Gastroesophageal sphincter (tissue), 4 donors: ENCODE data around the gene HYI. TPM values are rescaled to one million over a fixed set of nuclear protein-coding genes. Genes with fewer than 3 reads are reported as not detected.
"Not testable (repeated sequence)": the region's sequence is repeated elsewhere in the genome, so short reads cannot be mapped to it uniquely, and the experiment has no call there.

ENCODE experiments used
- ATAC-seq: fragments of 150-250 bp; one replicate; pipeline ENCODE4 v1.9.1; 2016; ENCODE audit warnings: mild to moderate bottlenecking, moderate library complexity
- H3K27ac ChIP-seq, 4 donors: fragments of 200-600 bp; sonication (generic) in 3 of 4; 1 replicate in 3 of 4; 2 replicates in 1 of 4; pipeline ENCODE4 v1.5.1; 2016 to 2019
- H3K27me3 ChIP-seq: fragments of 200-600 bp; sonication (generic); one replicate; pipeline ENCODE4 v1.5.1; 2019
- H3K36me3 ChIP-seq, 2 donors: fragments of 200-600 bp; sonication (generic); one replicate each; pipeline ENCODE4 v1.5.1; 2019; ENCODE audit warnings: control low read depth in 1 of 2
- H3K4me1 ChIP-seq, 3 donors: fragments of 200-600 bp; sonication (generic); 1 replicate in 2 of 3; 2 replicates in 1 of 3; pipeline ENCODE4 v1.5.1; 2016 to 2019; ENCODE audit warnings: control low read depth in 2 of 3
- H3K4me3 ChIP-seq, 2 donors: fragments of 200-600 bp; sonication (generic); one replicate each; pipeline ENCODE4 v1.5.1; 2019; ENCODE audit warnings: mild to moderate bottlenecking in 1 of 2, moderate library complexity in 1 of 2
- H3K9me3 ChIP-seq, 3 donors: fragments of 200-600 bp; sonication (generic); one replicate each; pipeline ENCODE4 v1.5.1; 2017 to 2019; ENCODE audit warnings: control low read depth in 2 of 3
- CTCF ChIP-seq, 4 experiments: fragments of 200-600 bp in 2 of 4; fragments of 450-650 bp in 2 of 4; sonication (generic) in 1 of 4; IDR thresholded peaks; one replicate each; pipeline ENCODE4 v1.5.1; 2017 to 2019; ENCODE audit warnings: antibody characterized with exemption in 4 of 4, mild to moderate bottlenecking in 2 of 4, moderate library complexity in 2 of 4
- EP300 ChIP-seq: sonication (generic); formaldehyde crosslinking; IDR thresholded peaks from one replicate; pipeline ENCODE4 v1.6.1; 2017; ENCODE audit warnings: antibody characterized with exemption, mild to moderate bottlenecking
- POLR2A ChIP-seq, 2 donors: fragments of 450-650 bp; IDR thresholded peaks; one replicate each; pipeline ENCODE4 v1.6.1; 2017; ENCODE audit warnings: antibody characterized with exemption in 2 of 2, mild to moderate bottlenecking in 2 of 2, moderate library complexity in 1 of 2
- POLR2AphosphoS5 ChIP-seq: sonication (generic); formaldehyde crosslinking; IDR thresholded peaks from one replicate; pipeline ENCODE4 v1.6.1; 2017; ENCODE audit warnings: antibody characterized with exemption
- WGBS, 2 donors: methylation state at CpG; one replicate each; pipeline ENCODE4 v1.1.5; 2018; ENCODE audit warnings: low coverage in 1 of 2; 5-methylcytosine and 5-hydroxymethylcytosine counted together
- total RNA-seq, 4 donors: library from RNA; depleted of rRNA; stranded (reverse); fragments of >200 nt; gene quantifications; one replicate each; pipeline ENCODE4 v1.1.0, GENCODE V29; 2016

Gene HYI
- total RNA-seq, 4 donors from 2014 or later: 29.4 to 116 (median 50.8) TPM

- Histone ChIP-seq H3K9me3 (no peaks in the 10 kb centered on the region), H3K27me3 (no peaks in the 10 kb centered on the region), H3K4me1 (no peaks in the 10 kb centered on the region), H3K4me3 (no peak overlapping the region), H3K36me3 (no peaks in the 10 kb centered on the region), H3K27ac (no peak overlapping the region)
- ATAC-seq: no peak
- TF ChIP-seq POLR2AphosphoS5 (no peak), CTCF (IDR thresholded peaks at IDR 0.05) (no peak), EP300 (no peak), POLR2A (IDR thresholded peaks at IDR 0.05) (no peak)
- WGBS, 2 donors: 81 to 84% methylated on average over 5 to 12 of the region's 13 CpGs
These were observed 11.2 kb upstream of the HYI start for GRCh38 chr1:43464681-43465504.

- H3K36me3 ChIP-seq: no peaks in the 10 kb centered on the region
- H3K4me3 ChIP-seq: no peak overlapping the region
- no peak for TF ChIP-seq EP300
- no peaks in the 10 kb centered on the region for H3K9me3 ChIP-seq
- H3K4me1 ChIP-seq: no peaks in the 10 kb centered on the region
- ATAC-seq: no peak
- H3K27ac ChIP-seq: no peak overlapping the region
- 26% methylated on average over 2 of the region's 2 CpGs; no CpG with 5 or more reads in 1 of the 2 donors for WGBS, 2 donors
- no peaks in the 10 kb centered on the region for H3K27me3 ChIP-seq
These were observed 9.7 kb upstream of the HYI start for GRCh38 chr1:43463479-43463878.

GRCh38 chr1:43460988-43461693, 7.4 kb upstream of the HYI start:
- 90% methylated on average over 5 of the region's 5 CpGs; no CpG with 5 or more reads in 1 of the 2 donors for WGBS, 2 donors
- Histone ChIP-seq H3K9me3 (no peaks in the 10 kb centered on the region), H3K27me3 (no peaks in the 10 kb centered on the region), H3K4me3 (no peak overlapping the region), H3K4me1 (no peaks in the 10 kb centered on the region), H3K36me3 (no peaks in the 10 kb centered on the region), H3K27ac (no peak overlapping the region)
- ATAC-seq: no peak
- TF ChIP-seq EP300: no peak
- no peak for TF ChIP-seq POLR2A (IDR thresholded peaks at IDR 0.05)
- TF ChIP-seq CTCF (IDR thresholded peaks at IDR 0.05): no peak
- TF ChIP-seq POLR2AphosphoS5: no peak

- not testable (repeated sequence) for H3K36me3 ChIP-seq, H3K4me1 ChIP-seq, H3K4me3 ChIP-seq, ATAC-seq, H3K27ac ChIP-seq, H3K9me3 ChIP-seq, H3K27me3 ChIP-seq
- 75 to 83% methylated on average over 2 to 3 of the region's 3 CpGs for WGBS, 2 donors
These were observed 4.6 kb upstream of the HYI start for GRCh38 chr1:43458379-43458778.

DNA sequence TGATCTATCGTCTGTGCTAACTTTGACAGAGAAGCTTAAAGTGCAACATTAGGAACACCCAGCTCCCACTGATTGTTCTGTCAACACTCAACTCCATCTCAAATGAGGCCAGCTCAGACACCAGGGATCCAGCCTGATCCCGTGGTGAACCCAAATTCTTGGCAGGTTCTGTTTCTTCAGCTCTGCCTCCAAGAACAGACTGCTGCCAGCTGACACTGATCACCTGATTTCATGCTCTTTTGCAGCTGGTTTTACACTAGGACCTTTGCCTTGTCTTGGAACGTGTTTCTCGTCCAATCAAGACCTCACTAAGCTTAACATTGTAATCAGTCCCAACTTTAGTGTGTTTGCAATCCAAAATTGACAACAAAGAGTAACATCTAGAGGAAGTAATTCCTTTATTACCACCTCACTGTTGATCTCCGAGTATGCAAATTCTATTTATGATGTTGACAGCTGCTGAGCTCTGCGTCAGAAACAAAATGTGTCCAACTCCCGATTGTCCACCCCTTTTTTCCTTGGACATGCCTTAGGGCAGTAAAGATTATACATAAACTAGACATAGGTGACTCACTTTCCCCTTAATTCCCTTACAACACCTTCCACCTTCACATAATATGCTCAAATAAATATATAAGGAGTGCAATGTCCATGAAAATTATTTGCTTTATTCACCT, 1.6 kb upstream of the HYI start:
- Histone ChIP-seq H3K27ac (no peak overlapping the region), H3K9me3 (no peaks in the 10 kb centered on the region), H3K4me1 (peaks cover 0 to 23% (median 4%) of the 10 kb centered on the region in 3 donors), H3K36me3 (peaks cover 0 to 19% of the 10 kb centered on the region in 2 donors), H3K27me3 (no peaks in the 10 kb centered on the region), H3K4me3 (no peak overlapping the region)
- TF ChIP-seq CTCF (IDR thresholded peaks at IDR 0.05) (no peak), POLR2AphosphoS5 (no peak), EP300 (no peak), POLR2A (IDR thresholded peaks at IDR 0.05) (no peak)
- 70 to 80% methylated on average over 7 of the region's 7 CpGs for WGBS, 2 donors
- ATAC-seq: no peak
